ENCODE results near the gene TBC1D7. TPM values are rescaled to one million over a fixed set of nuclear protein-coding genes. Genes with fewer than 3 reads are reported as not detected.
A peak's percentile ranks its signal among the peaks of the same experiment; 100 is the strongest.

Gene TBC1D7
- total RNA-seq, 2 experiments from 2014 or later = 13.8 to 16.4 TPM

GRCh38 chr6:13368731-13369115 lies 40.4 kb upstream of the TBC1D7 start:
- Mint-ChIP-seq H3K4me3 (no peak overlapping the region), H3K27me3 (peaks cover under 1% of the 10 kb centered on the region), H3K36me3 (ENCODE audit: low read depth) (peaks cover 5% of the 10 kb centered on the region), H3K27ac (no peak overlapping the region), H3K4me1 (peaks cover 5% of the 10 kb centered on the region), H3K9me3 (ENCODE audit: low read depth) (no peaks in the 10 kb centered on the region)
- ChIA-PET CTCF (interaction anchor here (1.1 kb wide), 1 partner anchor 206 kb away, joined by 3 read pairs; no protein-coding TSS in a partner anchor), POLR2A (no interaction called here)
- intact Hi-C loops (cut with DNase I, micrococcal nuclease) = no loop called here
- ATAC-seq = no peak
- DNase-seq = no peak

GRCh38 chr6:13368079-13368730 lies 39.9 kb upstream of the TBC1D7 start:
- ATAC-seq (no peak), DNase-seq (no peak)
- intact Hi-C loops (cut with DNase I, micrococcal nuclease) = no loop called here
- CTCF ChIA-PET = interaction anchor here (1.1 kb wide), 1 partner anchor 207 kb away, joined by 3 read pairs; no protein-coding TSS in a partner anchor
- Mint-ChIP-seq H3K4me3 (no peak overlapping the region), H3K9me3 (ENCODE audit: low read depth) (no peaks in the 10 kb centered on the region), H3K27ac (no peak overlapping the region), H3K4me1 (peaks cover under 1% of the 10 kb centered on the region), H3K27me3 (no peaks in the 10 kb centered on the region), H3K36me3 (ENCODE audit: low read depth) (peaks cover 5% of the 10 kb centered on the region)
- POLR2A ChIA-PET = no interaction called here

GRCh38 chr6:13367396-13367795 lies 39.1 kb upstream of the TBC1D7 start:
- Mint-ChIP-seq H3K4me1 (no peaks in the 10 kb centered on the region), H3K36me3 (ENCODE audit: low read depth) (peaks cover 5% of the 10 kb centered on the region), H3K9me3 (ENCODE audit: low read depth) (no peaks in the 10 kb centered on the region), H3K27ac (no peak overlapping the region), H3K27me3 (no peaks in the 10 kb centered on the region), H3K4me3 (no peak overlapping the region)
- DNase-seq (no peak), ATAC-seq (no peak)
- intact Hi-C loops (cut with DNase I, micrococcal nuclease) = no loop called here
- CTCF ChIA-PET = no interaction called here
- POLR2A ChIA-PET = interaction anchor here (0.6 kb wide), 1 partner anchor 195 kb away, joined by 6 read pairs; no protein-coding TSS in a partner anchor

GRCh38 chr6:13365320-13365719 lies 37.0 kb upstream of the TBC1D7 start:
- H3K36me3 Mint-ChIP-seq (ENCODE audit: low read depth) = peaks cover 5% of the 10 kb centered on the region
- ChIA-PET CTCF (interaction anchor here (1.4 kb wide), 1 partner anchor 14 kb away, joined by 3 read pairs; no protein-coding TSS in a partner anchor), POLR2A (no interaction called here)
- H3K27me3 Mint-ChIP-seq = no peaks in the 10 kb centered on the region
- no peaks in the 10 kb centered on the region for H3K9me3 Mint-ChIP-seq (ENCODE audit: low read depth)
- intact Hi-C loops (cut with DNase I, micrococcal nuclease) = no loop called here
- no peak overlapping the region for H3K4me3 Mint-ChIP-seq
- H3K27ac Mint-ChIP-seq = no peak overlapping the region
- H3K4me1 Mint-ChIP-seq = no peaks in the 10 kb centered on the region
- ATAC-seq (no peak), DNase-seq (no peak)

- DNase-seq (no peak), ATAC-seq (no peak)
- Mint-ChIP-seq H3K36me3 (ENCODE audit: low read depth) (peaks cover 5% of the 10 kb centered on the region), H3K27ac (no peak overlapping the region), H3K4me1 (no peaks in the 10 kb centered on the region), H3K27me3 (no peaks in the 10 kb centered on the region), H3K4me3 (no peak overlapping the region), H3K9me3 (ENCODE audit: low read depth) (no peaks in the 10 kb centered on the region)
- POLR2A ChIA-PET = no interaction called here
- CTCF ChIA-PET = interaction anchor here (1.4 kb wide), 1 partner anchor 15 kb away, joined by 3 read pairs; no protein-coding TSS in a partner anchor
- intact Hi-C loops (cut with DNase I, micrococcal nuclease) = no loop called here
Observed at GRCh38 chr6:13364842-13365241, 36.5 kb upstream of the TBC1D7 start.

GRCh38 chr6:13362412-13362811 lies 34.1 kb upstream of the TBC1D7 start:
- ChIA-PET CTCF (interaction anchor here (0.7 to 0.8 kb wide), 2 partner anchors 12 to 404 kb away, joined by 3 read pairs; no protein-coding TSS in a partner anchor), POLR2A (no interaction called here)
- no peak overlapping the region for H3K4me3 Mint-ChIP-seq
- ATAC-seq = no peak
- no peak for DNase-seq
- no peaks in the 10 kb centered on the region for H3K27me3 Mint-ChIP-seq
- peaks cover 7% of the 10 kb centered on the region for H3K36me3 Mint-ChIP-seq (ENCODE audit: low read depth)
- no peak overlapping the region for H3K27ac Mint-ChIP-seq
- no peaks in the 10 kb centered on the region for H3K9me3 Mint-ChIP-seq (ENCODE audit: low read depth)
- intact Hi-C loops (cut with DNase I, micrococcal nuclease) = no loop called here
- peaks cover 5% of the 10 kb centered on the region for H3K4me1 Mint-ChIP-seq

- H3K27me3 Mint-ChIP-seq = no peaks in the 10 kb centered on the region
- H3K4me3 Mint-ChIP-seq = no peak overlapping the region
- DNase-seq = no peak
- ChIA-PET CTCF (no interaction called here), POLR2A (no interaction called here)
- no peak for ATAC-seq
- H3K9me3 Mint-ChIP-seq (ENCODE audit: low read depth) = no peaks in the 10 kb centered on the region
- intact Hi-C loops (cut with DNase I, micrococcal nuclease) = no loop called here
- H3K4me1 Mint-ChIP-seq = peaks cover 20% of the 10 kb centered on the region
- peaks cover 7% of the 10 kb centered on the region for H3K36me3 Mint-ChIP-seq (ENCODE audit: low read depth)
- no peak overlapping the region for H3K27ac Mint-ChIP-seq
Observed at GRCh38 chr6:13360671-13361540, 32.6 kb upstream of the TBC1D7 start.

- peaks cover 36% of the 10 kb centered on the region for H3K4me1 Mint-ChIP-seq
- POLR2A ChIA-PET = no interaction called here
Observed at GRCh38 chr6:13359287-13359686, 30.9 kb upstream of the TBC1D7 start.

GRCh38 chr6:13358511-13358910 lies 30.2 kb upstream of the TBC1D7 start:
- no peak overlapping the region for H3K4me3 Mint-ChIP-seq
- ATAC-seq = no peak
- H3K4me1 Mint-ChIP-seq = peaks cover 44% of the 10 kb centered on the region
- H3K27ac Mint-ChIP-seq = no peak overlapping the region
- no peaks in the 10 kb centered on the region for H3K9me3 Mint-ChIP-seq (ENCODE audit: low read depth)
- peaks cover 2% of the 10 kb centered on the region for H3K36me3 Mint-ChIP-seq (ENCODE audit: low read depth)
- ChIA-PET POLR2A (no interaction called here), CTCF (interaction anchor here (1.2 to 1.3 kb wide), 2 partner anchors 64 to 216 kb away, joined by 4 to 7 read pairs; partner anchors contain the start of gene SIRT5)
- no peak for DNase-seq
- no peaks in the 10 kb centered on the region for H3K27me3 Mint-ChIP-seq
- intact Hi-C loops (cut with DNase I, micrococcal nuclease) = loop anchor here (5.0 to 10.0 kb wide), 3 partner anchors 56 to 406 kb away; partner anchors contain the start of gene RANBP9 (in 1 of the 2)

More at GRCh38 chr6:13359287-13359686, 30.9 kb upstream of the TBC1D7 start:
- H3K4me3 Mint-ChIP-seq = no peak overlapping the region
- H3K9me3 Mint-ChIP-seq (ENCODE audit: low read depth) = no peaks in the 10 kb centered on the region
- H3K27me3 Mint-ChIP-seq = no peaks in the 10 kb centered on the region
- ATAC-seq (no peak), DNase-seq (no peak)
- CTCF ChIA-PET = interaction anchor here (0.6 to 1.0 kb wide), 4 partner anchors 15 to 216 kb away, joined by 3 read pairs; no protein-coding TSS in a partner anchor
- H3K36me3 Mint-ChIP-seq (ENCODE audit: low read depth) = peaks cover 2% of the 10 kb centered on the region
- intact Hi-C loops (cut with DNase I, micrococcal nuclease) = loop anchor here (5.0 to 10.0 kb wide), 3 partner anchors 57 to 406 kb away; partner anchors contain the start of gene RANBP9 (in 1 of the 2)
- no peak overlapping the region for H3K27ac Mint-ChIP-seq

- Mint-ChIP-seq H3K9me3 (ENCODE audit: low read depth) (no peaks in the 10 kb centered on the region), H3K4me3 (no peak overlapping the region), H3K27ac (peak overlapping the region; percentile 66), H3K4me1 (peaks cover 48% of the 10 kb centered on the region), H3K36me3 (ENCODE audit: low read depth) (peaks cover 2% of the 10 kb centered on the region), H3K27me3 (no peaks in the 10 kb centered on the region)
- intact Hi-C loops (cut with DNase I, micrococcal nuclease) = loop anchor here (2.0 to 10.0 kb wide), 5 partner anchors 17 to 407 kb away; partner anchors contain the start of gene RANBP9 (in 1 of the 2)
- ChIA-PET POLR2A (no interaction called here), CTCF (interaction anchor here (0.6 to 1.4 kb wide), 12 partner anchors 15 to 1792 kb away, joined by 3 to 7 read pairs (median 4); partner anchors contain the start of gene SIRT5)
- DNase-seq (peak; percentile 30), ATAC-seq (no peak)
Observed at GRCh38 chr6:13357551-13358075, 29.3 kb upstream of the TBC1D7 start.
